Keratinocyte (primary cell): ENCODE measurements around the gene GDF2.

ENCODE experiments used
- EZH2 ChIP-seq: IDR thresholded peaks from one replicate; pipeline ENCODE4 v1.6.1; 2012; ENCODE audit warnings: inconsistent platforms, mild to moderate bottlenecking, low read length, moderate library complexity
- TF ChIP-seq, protein P1 (sequence below), 3 experiments: IDR thresholded peaks in 1 of 3; conservative IDR thresholded peaks in 1 of 3; optimal IDR thresholded peaks in 1 of 3; 2 replicates in 2 of 3; 3 replicates in 1 of 3; pipeline versions ENCODE3 to v1.5.1; 2011; ENCODE audit warnings: low read length in 3 of 3, mild to moderate bottlenecking in 3 of 3, moderate library complexity in 2 of 3, control low read depth in 1 of 3, inconsistent platforms in 1 of 3; ENCODE audit not compliant: insufficient read depth in 2 of 3; ENCODE audit errors: extremely low read depth in 1 of 3

DNA sequence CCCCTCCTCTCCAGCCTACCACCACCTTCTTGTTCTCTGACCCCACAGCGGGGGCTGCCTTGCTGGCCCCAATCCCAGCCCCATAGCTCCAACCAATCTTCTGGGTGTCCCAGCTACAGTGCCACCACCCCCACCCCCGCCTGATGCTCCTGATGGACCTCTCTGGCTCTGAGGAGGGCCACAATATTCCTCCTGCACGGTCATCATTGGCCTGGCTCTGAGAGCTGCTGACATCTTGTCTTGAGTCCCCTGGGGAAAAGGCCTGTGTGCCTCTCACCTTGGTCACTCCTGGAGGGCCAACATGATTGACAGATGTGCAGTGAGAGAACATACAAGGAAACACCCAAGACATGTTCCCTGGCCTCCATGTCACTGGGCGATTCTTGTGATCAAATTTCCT lies 7.6 kb downstream of the GDF2 start:
- TF ChIP-seq, protein P1, sequence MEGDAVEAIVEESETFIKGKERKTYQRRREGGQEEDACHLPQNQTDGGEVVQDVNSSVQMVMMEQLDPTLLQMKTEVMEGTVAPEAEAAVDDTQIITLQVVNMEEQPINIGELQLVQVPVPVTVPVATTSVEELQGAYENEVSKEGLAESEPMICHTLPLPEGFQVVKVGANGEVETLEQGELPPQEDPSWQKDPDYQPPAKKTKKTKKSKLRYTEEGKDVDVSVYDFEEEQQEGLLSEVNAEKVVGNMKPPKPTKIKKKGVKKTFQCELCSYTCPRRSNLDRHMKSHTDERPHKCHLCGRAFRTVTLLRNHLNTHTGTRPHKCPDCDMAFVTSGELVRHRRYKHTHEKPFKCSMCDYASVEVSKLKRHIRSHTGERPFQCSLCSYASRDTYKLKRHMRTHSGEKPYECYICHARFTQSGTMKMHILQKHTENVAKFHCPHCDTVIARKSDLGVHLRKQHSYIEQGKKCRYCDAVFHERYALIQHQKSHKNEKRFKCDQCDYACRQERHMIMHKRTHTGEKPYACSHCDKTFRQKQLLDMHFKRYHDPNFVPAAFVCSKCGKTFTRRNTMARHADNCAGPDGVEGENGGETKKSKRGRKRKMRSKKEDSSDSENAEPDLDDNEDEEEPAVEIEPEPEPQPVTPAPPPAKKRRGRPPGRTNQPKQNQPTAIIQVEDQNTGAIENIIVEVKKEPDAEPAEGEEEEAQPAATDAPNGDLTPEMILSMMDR (optimal IDR thresholded peaks at IDR 0.05 in 1 of 3, IDR thresholded peaks at IDR 0.05 in 1 of 3, conservative IDR thresholded peaks at IDR 0.05 in 1 of 3; ENCODE audit: extremely low read depth in 1 of 3, insufficient read depth in 2 of 3, low read length in 3 of 3), result no peak
- TF ChIP-seq EZH2, result no peak
